Immature natural killer cell (primary cell): Measurements from ENCODE around the gene MTX3. TPM values are rescaled to one million over a fixed set of nuclear protein-coding genes. Genes with fewer than 3 reads are reported as not detected.

Experiments
- DNase-seq, 3 donors: peaks; one replicate each; pipeline ENCODE4 v3.0.0; 2022; ENCODE audit warnings: mixed read lengths in 1 of 3
- H3K27ac Mint-ChIP-seq, 6 donors: one replicate each; pipeline ENCODE4 v1.8.0; 2020; ENCODE audit warnings: mixed read lengths in 6 of 6, mild to moderate bottlenecking in 5 of 6, inconsistent platforms in 4 of 6, moderate library complexity in 3 of 6
- H3K27me3 Mint-ChIP-seq, 3 donors: one replicate each; pipeline ENCODE4 v1.8.0; 2020 to 2021; ENCODE audit warnings: low read depth in 3 of 3, mild to moderate bottlenecking in 3 of 3, mixed read lengths in 3 of 3, moderate library complexity in 3 of 3, inconsistent platforms in 1 of 3
- H3K36me3 Mint-ChIP-seq, 3 donors: one replicate each; pipeline ENCODE4 v1.8.0; 2020; ENCODE audit warnings: mixed read lengths in 3 of 3, inconsistent platforms in 2 of 3, mild to moderate bottlenecking in 2 of 3
- H3K4me1 Mint-ChIP-seq, 2 donors: one replicate each; pipeline ENCODE4 v1.8.0; 2020; ENCODE audit warnings: inconsistent platforms in 2 of 2, mild to moderate bottlenecking in 2 of 2, mixed read lengths in 2 of 2, moderate library complexity in 1 of 2
- H3K4me3 Mint-ChIP-seq, 5 donors: one replicate each; pipeline ENCODE4 v1.8.0; 2020; ENCODE audit warnings: mild to moderate bottlenecking in 5 of 5, mixed read lengths in 5 of 5, inconsistent platforms in 3 of 5, moderate library complexity in 3 of 5
- H3K9me3 Mint-ChIP-seq, 6 donors: one replicate each; pipeline ENCODE4 v1.8.0; 2020; ENCODE audit warnings: mild to moderate bottlenecking in 6 of 6, mixed read lengths in 6 of 6, inconsistent platforms in 4 of 6, moderate library complexity in 3 of 6
- polyA plus RNA-seq, 3 donors: library from polyadenylated mRNA; unstranded; fragments of 300-500 nt; fragmentation: Illumina TruSeq; gene quantifications; one replicate each; pipeline ENCODE4 v1.2.3, GENCODE V29; 2021

MTX3 gene
- polyA plus RNA-seq, 3 donors from 2014 or later = 1.3 TPM; not detected in 1

DNA sequence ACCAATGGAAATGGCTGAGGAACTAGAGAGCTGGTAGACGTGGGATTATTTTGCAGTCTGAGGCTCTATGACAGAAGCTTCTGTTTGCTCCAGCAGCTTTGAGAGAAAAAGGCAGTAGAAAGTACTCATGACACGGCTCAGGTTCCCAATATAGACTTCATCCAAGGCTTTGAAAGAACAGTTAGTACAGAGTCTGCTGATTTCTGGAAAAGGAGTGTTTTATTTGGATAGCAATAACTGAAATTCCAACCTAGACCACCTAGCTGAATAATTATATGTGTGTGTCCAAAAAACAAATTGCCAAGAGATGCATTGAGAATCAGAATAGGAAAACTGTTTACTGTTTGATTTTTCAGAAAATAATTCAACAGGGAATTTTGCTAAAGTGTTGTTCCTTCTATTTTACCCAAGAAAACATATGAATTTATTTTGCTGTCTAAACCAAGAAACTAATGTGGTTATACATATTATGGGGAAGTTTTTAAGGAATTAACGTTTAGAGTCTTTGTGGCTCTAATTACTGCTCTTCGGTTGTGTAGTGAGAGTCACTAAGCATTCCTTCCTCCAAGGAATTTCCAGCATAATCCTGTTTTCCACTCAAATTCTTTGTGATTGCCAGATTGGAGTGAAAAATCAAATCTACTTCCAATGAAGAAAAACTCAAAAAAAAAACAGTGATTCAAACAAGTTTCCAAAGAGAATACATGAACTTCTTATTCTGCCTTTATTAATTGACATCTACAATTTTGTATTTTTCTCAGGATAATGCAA lies 18.1 kb upstream of the MTX3 start:
- no peak overlapping the region for H3K4me3 Mint-ChIP-seq
- peaks cover 0 to 3% (median 0%) of the 10 kb centered on the region in 3 donors for H3K36me3 Mint-ChIP-seq
- no peak for DNase-seq
- H3K4me1 Mint-ChIP-seq = no peaks in the 10 kb centered on the region
- no peak overlapping the region for H3K27ac Mint-ChIP-seq
- peaks cover 0 to 2% (median 0%) of the 10 kb centered on the region in 6 donors for H3K9me3 Mint-ChIP-seq
- peaks cover 0 to 5% (median 0%) of the 10 kb centered on the region in 3 donors for H3K27me3 Mint-ChIP-seq

DNA sequence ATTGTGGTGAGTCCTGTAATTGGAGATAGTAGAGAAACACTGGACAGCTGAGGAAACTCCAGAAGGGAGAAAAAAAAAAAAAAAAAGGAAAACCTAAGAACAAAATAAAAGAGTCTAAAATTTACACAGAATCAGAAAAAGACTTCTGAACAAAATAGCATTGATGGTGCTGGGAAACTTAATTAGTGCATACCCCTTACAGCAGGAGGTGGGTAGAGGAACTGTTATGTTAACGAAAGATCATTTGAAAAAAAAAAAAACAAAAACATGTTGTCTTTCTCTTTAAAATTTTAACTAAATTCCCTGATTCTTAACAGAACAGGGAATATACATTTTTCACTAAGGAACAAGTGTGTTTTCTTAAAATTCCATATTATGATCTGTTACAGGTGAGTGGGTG lies 11.6 kb upstream of the MTX3 start:
- H3K4me1 Mint-ChIP-seq = no peaks in the 10 kb centered on the region

DNA sequence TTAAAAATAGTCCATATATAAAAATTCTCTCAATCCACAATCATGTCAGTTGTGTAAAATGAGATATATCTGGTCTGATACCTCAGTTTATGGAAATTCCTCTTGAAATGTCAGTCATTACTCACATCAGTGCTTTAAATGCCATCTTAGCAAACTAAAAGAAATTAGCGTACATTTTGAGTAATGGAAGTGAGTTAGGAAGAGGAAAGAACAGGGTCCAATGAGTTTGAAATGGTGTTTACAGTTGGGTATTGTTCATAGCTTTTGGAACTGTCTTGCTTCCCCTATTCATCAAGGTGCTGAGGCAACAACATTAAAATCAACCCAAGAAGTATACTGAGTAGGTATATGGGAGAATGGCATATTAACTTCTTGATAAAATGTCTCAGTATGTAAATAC lies 8.7 kb upstream of the MTX3 start:
- H3K27me3 Mint-ChIP-seq = peaks cover 2 to 9% (median 8%) of the 10 kb centered on the region in 3 donors
- H3K36me3 Mint-ChIP-seq = peaks cover 5 to 18% (median 6%) of the 10 kb centered on the region in 3 donors
- no peak for DNase-seq
- H3K4me3 Mint-ChIP-seq = no peak overlapping the region
- peaks cover 0 to 8% (median under 1%) of the 10 kb centered on the region in 6 donors for H3K9me3 Mint-ChIP-seq
- no peaks in the 10 kb centered on the region for H3K4me1 Mint-ChIP-seq
- H3K27ac Mint-ChIP-seq = no peak overlapping the region

More for the DNA sequence above, 11.6 kb upstream of the MTX3 start:
- Mint-ChIP-seq H3K4me3 (no peak overlapping the region), H3K27ac (no peak overlapping the region), H3K36me3 (peaks cover 3 to 10% (median 3%) of the 10 kb centered on the region in 3 donors), H3K27me3 (peaks cover 0 to 6% (median 5%) of the 10 kb centered on the region in 3 donors), H3K9me3 (no peaks in the 10 kb centered on the region)
- no peak for DNase-seq

DNA sequence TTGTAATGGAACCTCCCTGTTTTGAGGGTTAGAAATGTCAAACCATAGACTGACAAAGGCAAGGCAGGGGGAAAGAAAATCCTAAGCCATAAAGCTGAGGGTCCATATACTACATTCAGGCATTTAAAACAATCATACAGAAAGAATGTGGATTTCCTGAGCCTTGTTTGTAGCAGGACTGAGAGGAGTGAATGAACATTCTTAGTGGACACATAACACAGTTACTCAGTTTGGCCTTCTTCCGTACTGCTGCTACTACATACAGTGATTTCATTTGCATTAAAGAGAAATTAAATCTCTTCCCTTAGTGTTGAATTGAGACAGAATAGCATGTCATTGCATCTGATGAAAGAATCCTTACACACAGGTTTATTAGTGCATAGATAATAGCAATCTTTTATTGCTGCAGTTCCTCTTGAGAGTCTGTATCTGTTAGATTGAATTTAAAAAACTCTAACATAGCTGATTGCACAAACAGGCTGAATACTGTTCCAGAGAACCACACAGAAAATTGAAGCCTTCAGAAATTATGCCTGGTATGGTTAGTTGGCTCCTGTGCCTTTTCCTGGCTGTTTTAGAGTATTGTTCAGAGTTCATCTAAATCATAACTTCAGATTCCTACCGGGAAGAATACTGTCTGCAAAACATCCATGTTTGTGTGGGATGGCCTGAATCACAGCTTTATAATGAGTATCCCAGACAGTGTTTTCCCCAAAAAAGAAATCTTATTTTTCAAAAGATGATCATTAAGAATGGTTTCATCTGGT lies 2.0 kb upstream of the MTX3 start:
- H3K4me3 Mint-ChIP-seq = peak overlapping the region in 1 of 5 donors; percentile 1

GRCh38 chr5:79990205-79990597 lies 861 bp downstream of the MTX3 start:
- H3K27ac Mint-ChIP-seq = peak overlapping the region; percentile 62 to 89 (median 76)
- peaks cover 18 to 23% of the 10 kb centered on the region in 2 donors for H3K4me1 Mint-ChIP-seq
- DNase-seq = peak in 1 of 3 donors; percentile 9
- peaks cover 12 to 28% (median 23%) of the 10 kb centered on the region in 3 donors for H3K36me3 Mint-ChIP-seq
- H3K27me3 Mint-ChIP-seq = peaks cover 0 to 9% (median 6%) of the 10 kb centered on the region in 3 donors
- peak overlapping the region; percentile 78 to 89 (median 85) for H3K4me3 Mint-ChIP-seq
- peaks cover 0 to 4% (median 0%) of the 10 kb centered on the region in 6 donors for H3K9me3 Mint-ChIP-seq

More for the DNA sequence above, 2.0 kb upstream of the MTX3 start:
- Mint-ChIP-seq H3K4me1 (peaks cover 18 to 23% of the 10 kb centered on the region in 2 donors), H3K27ac (no peak overlapping the region), H3K36me3 (peaks cover 3 to 12% (median 9%) of the 10 kb centered on the region in 3 donors), H3K9me3 (peaks cover 0 to 9% (median under 1%) of the 10 kb centered on the region in 6 donors), H3K27me3 (peaks cover 4 to 13% (median 6%) of the 10 kb centered on the region in 3 donors)
- no peak for DNase-seq

- Mint-ChIP-seq H3K27ac (no peak overlapping the region), H3K4me1 (peaks cover 8 to 14% of the 10 kb centered on the region in 2 donors), H3K4me3 (no peak overlapping the region), H3K36me3 (peaks cover 31 to 50% (median 43%) of the 10 kb centered on the region in 3 donors), H3K9me3 (no peaks in the 10 kb centered on the region), H3K27me3 (peaks cover 0 to 4% (median 2%) of the 10 kb centered on the region in 3 donors)
- DNase-seq = no peak
Observed at GRCh38 chr5:79986260-79986659, 4.8 kb downstream of the MTX3 start.

GRCh38 chr5:79985288-79985687 lies 5.8 kb downstream of the MTX3 start:
- Mint-ChIP-seq H3K27ac (no peak overlapping the region), H3K9me3 (no peaks in the 10 kb centered on the region), H3K4me3 (no peak overlapping the region), H3K27me3 (no peaks in the 10 kb centered on the region), H3K36me3 (peaks cover 31 to 57% (median 47%) of the 10 kb centered on the region in 3 donors), H3K4me1 (peaks cover 3 to 5% of the 10 kb centered on the region in 2 donors)
- no peak for DNase-seq

GRCh38 chr5:79984363-79984762 lies 6.7 kb downstream of the MTX3 start:
- H3K27me3 Mint-ChIP-seq = no peaks in the 10 kb centered on the region
- H3K4me3 Mint-ChIP-seq = no peak overlapping the region
- no peaks in the 10 kb centered on the region for H3K9me3 Mint-ChIP-seq
- no peak for DNase-seq
- no peaks in the 10 kb centered on the region for H3K4me1 Mint-ChIP-seq
- H3K27ac Mint-ChIP-seq = no peak overlapping the region
- H3K36me3 Mint-ChIP-seq = peaks cover 33 to 62% (median 50%) of the 10 kb centered on the region in 3 donors

DNA sequence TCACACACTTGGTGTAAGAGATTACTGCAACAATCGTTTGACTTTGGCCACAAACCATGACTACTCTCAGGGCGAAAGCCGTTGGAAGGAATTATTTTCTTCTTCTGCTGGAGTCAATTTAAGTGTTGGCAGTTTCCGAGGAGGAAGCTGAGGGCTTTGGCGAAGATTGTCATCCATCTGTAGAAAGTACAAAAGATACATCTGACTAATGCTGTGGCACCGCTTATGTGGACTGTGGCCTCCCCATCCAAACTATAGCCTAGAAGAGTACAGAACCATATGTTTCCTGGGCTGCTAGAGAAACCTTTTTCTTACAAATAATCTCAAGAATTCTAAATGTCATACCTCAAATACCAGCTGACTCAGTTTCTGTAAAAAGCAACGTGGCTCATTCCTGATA lies 7.4 kb downstream of the MTX3 start:
- H3K36me3 Mint-ChIP-seq = peaks cover 39 to 70% (median 54%) of the 10 kb centered on the region in 3 donors

GRCh38 chr5:79982136-79982535 lies 8.9 kb downstream of the MTX3 start:
- Mint-ChIP-seq H3K4me3 (no peak overlapping the region), H3K27me3 (peaks cover 0 to 1% (median 0%) of the 10 kb centered on the region in 3 donors), H3K36me3 (peaks cover 50 to 75% (median 59%) of the 10 kb centered on the region in 3 donors), H3K27ac (peak overlapping the region in 1 of 6 donors; percentile 5), H3K9me3 (no peaks in the 10 kb centered on the region), H3K4me1 (no peaks in the 10 kb centered on the region)
- no peak for DNase-seq

More for the DNA sequence above, 7.4 kb downstream of the MTX3 start:
- H3K4me1 Mint-ChIP-seq = no peaks in the 10 kb centered on the region
- DNase-seq = no peak
- no peaks in the 10 kb centered on the region for H3K27me3 Mint-ChIP-seq
- no peak overlapping the region for H3K27ac Mint-ChIP-seq
- H3K9me3 Mint-ChIP-seq = no peaks in the 10 kb centered on the region
- H3K4me3 Mint-ChIP-seq = no peak overlapping the region

DNA sequence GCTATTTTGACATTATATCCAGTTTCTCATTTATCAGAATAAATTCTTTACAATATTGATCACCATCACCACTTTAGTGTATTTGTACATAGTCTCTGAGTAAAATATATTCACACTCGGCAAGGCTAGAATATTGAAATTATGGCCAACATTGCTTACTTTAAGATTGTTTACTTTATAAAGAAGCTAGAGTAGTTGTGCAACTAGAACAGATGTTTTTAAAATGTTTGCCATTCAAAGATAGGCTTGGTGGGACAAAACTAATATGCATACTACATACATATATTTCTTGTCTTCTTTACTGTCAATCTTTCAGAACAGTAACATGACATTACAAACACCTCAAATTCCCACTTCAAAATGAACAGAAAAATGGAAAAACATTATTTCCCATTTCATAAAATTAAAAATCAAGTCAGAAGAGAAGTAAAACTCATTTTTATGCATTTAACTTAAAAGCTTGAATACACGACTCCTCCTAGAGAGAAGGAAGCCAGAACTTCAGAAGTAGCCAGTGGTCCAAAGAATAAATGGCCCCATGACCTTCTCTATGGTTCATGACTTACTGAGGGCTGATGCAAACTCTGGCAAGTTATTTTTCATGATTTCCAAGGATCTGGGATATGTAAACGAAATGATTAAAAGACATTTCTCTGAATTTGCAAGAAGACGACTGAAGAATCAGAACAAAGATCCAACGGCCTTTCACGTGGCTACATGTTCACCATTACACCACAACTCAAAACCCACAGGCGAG lies 14.1 kb downstream of the MTX3 start:
- DNase-seq = no peak
- peaks cover 35 to 52% (median 40%) of the 10 kb centered on the region in 3 donors for H3K36me3 Mint-ChIP-seq
- H3K4me3 Mint-ChIP-seq = no peak overlapping the region
- H3K4me1 Mint-ChIP-seq = no peaks in the 10 kb centered on the region
- peaks cover 1 to 2% (median 1%) of the 10 kb centered on the region in 3 donors for H3K27me3 Mint-ChIP-seq
- H3K9me3 Mint-ChIP-seq = no peaks in the 10 kb centered on the region
- no peak overlapping the region for H3K27ac Mint-ChIP-seq

DNA sequence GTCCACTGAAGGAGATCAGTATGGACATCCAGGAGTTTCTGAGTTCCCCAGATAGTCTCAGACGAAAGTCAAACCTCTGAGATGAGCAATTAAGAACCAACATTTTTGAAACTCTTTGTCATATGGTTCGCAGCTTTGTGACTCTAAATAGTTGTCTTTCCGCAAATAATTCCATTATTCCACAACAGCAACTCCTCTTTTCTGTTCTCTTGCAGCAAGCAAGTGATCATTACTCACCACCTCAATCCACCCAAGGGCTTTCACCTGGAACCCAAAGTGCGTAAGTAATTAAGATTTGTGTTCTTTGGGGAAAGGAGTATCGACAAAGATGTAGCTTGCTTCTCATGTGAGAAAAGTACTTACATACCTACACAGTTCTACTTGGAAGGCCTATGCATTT lies 15.6 kb downstream of the MTX3 start:
- Mint-ChIP-seq H3K27me3 (peaks cover 1 to 3% (median 2%) of the 10 kb centered on the region in 3 donors), H3K9me3 (no peaks in the 10 kb centered on the region), H3K36me3 (peaks cover 33 to 42% (median 38%) of the 10 kb centered on the region in 3 donors), H3K27ac (no peak overlapping the region), H3K4me1 (no peaks in the 10 kb centered on the region), H3K4me3 (no peak overlapping the region)
- DNase-seq = no peak

DNA sequence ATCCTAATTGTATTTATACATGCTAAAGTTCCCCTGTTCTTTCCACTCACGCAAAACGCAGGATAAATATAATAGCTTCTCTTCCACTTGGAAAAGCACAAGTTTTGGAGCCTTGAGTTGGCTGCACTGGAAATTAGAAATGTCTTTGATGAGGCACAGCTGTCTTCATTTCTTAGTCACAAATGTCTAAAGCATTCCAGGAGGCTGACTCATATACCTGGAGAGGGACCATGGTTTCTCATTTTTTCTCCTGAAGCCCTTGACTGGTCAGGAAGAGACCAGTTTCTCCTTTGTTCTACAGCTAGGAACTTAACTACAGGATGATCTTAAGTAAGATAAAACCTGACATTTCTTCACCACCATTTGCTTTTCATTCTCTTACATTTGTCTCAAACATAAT lies 16.2 kb downstream of the MTX3 start:
- H3K27me3 Mint-ChIP-seq = peaks cover 1 to 3% (median 2%) of the 10 kb centered on the region in 3 donors
- H3K9me3 Mint-ChIP-seq = no peaks in the 10 kb centered on the region
- no peaks in the 10 kb centered on the region for H3K4me1 Mint-ChIP-seq
- DNase-seq = no peak
- H3K4me3 Mint-ChIP-seq = no peak overlapping the region
- H3K27ac Mint-ChIP-seq = no peak overlapping the region
- H3K36me3 Mint-ChIP-seq = peaks cover 33 to 37% (median 34%) of the 10 kb centered on the region in 3 donors
